Thoracic aorta (tissue), 2 donors: Measurements from ENCODE around the gene PCDH9. TPM values are rescaled to one million over a fixed set of nuclear protein-coding genes. Genes with fewer than 3 reads are reported as not detected.

Experiments
- ATAC-seq: fragments of 150-250 bp; one replicate; pipeline ENCODE4 v1.8.0; 2017; ENCODE audit warnings: low read depth; ENCODE audit not compliant: insufficient number of reproducible peaks, low FRiP score
- DNase-seq: peaks from one replicate; pipeline ENCODE4 v3.0.0-alpha.2; 2020; ENCODE audit warnings: low spot score
- H3K27ac ChIP-seq, 2 donors: fragments of 200-600 bp; sonication (generic); 1 replicate in 1 of 2; 2 replicates in 1 of 2; pipeline ENCODE4 v1.5.1; 2016; ENCODE audit warnings: mild to moderate bottlenecking in 2 of 2, moderate library complexity in 2 of 2
- H3K27me3 ChIP-seq: fragments of 200-600 bp; sonication (generic); replicated peaks from 2 replicates; pipeline ENCODE4 v1.6.0; 2016; ENCODE audit warnings: mild to moderate bottlenecking; ENCODE audit not compliant: insufficient read depth
- H3K36me3 ChIP-seq: fragments of 200-600 bp; sonication (generic); one replicate; pipeline ENCODE4 v1.5.1; 2016
- H3K4me1 ChIP-seq, 2 donors: fragments of 200-600 bp; sonication (generic); 1 replicate in 1 of 2; 2 replicates in 1 of 2; pipeline versions ENCODE4 v1.5.1 to v1.6.0; 2016; ENCODE audit warnings: low read depth in 2 of 2, mild to moderate bottlenecking in 1 of 2; ENCODE audit not compliant: control insufficient read depth in 1 of 2
- H3K4me3 ChIP-seq: fragments of 200-600 bp; sonication (generic); 2 replicates; pipeline ENCODE4 v1.5.1; 2016; ENCODE audit warnings: mild to moderate bottlenecking
- H3K9me3 ChIP-seq: fragments of 200-600 bp; sonication (generic); 2 replicates; pipeline ENCODE4 v1.5.1; 2016
- total RNA-seq, 2 donors: library from RNA; depleted of rRNA; stranded (reverse); fragments of >200 nt; gene quantifications; one replicate each; pipeline versions ENCODE4 v1.1.0 to v1.2.3, GENCODE V29; 2016
- TF ChIP-seq, protein P1 (sequence below): fragments of 200-600 bp; sonication (generic); IDR thresholded peaks from one replicate; pipeline ENCODE4 v1.5.1; 2019; ENCODE audit warnings: antibody characterized with exemption

PCDH9 gene
- total RNA-seq, 2 donors from 2014 or later: 12.3 to 15.3 TPM

DNA sequence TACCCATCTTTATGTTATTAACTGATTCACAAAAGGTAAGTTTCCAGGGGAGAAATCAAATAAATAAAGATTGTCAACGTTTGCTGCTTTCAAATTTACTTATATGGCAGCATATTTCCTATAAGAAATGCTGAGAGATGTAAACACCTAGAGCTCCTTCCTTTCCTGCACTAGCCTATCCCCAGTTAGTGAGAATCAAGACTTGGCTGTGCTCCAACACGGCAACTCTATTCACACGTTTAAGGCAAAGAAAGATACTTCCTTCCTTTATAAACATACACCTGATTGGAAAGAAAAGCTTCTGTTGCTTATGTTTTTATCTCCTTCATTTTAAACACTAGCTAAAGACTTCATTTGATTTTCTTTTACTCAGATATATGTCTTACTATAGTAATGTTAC, 107.0 kb downstream of the PCDH9 start:
- TF ChIP-seq, protein P1, sequence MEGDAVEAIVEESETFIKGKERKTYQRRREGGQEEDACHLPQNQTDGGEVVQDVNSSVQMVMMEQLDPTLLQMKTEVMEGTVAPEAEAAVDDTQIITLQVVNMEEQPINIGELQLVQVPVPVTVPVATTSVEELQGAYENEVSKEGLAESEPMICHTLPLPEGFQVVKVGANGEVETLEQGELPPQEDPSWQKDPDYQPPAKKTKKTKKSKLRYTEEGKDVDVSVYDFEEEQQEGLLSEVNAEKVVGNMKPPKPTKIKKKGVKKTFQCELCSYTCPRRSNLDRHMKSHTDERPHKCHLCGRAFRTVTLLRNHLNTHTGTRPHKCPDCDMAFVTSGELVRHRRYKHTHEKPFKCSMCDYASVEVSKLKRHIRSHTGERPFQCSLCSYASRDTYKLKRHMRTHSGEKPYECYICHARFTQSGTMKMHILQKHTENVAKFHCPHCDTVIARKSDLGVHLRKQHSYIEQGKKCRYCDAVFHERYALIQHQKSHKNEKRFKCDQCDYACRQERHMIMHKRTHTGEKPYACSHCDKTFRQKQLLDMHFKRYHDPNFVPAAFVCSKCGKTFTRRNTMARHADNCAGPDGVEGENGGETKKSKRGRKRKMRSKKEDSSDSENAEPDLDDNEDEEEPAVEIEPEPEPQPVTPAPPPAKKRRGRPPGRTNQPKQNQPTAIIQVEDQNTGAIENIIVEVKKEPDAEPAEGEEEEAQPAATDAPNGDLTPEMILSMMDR: no peak

GRCh38 chr13:67122251-67122650, 107.9 kb downstream of the PCDH9 start:
- no peak overlapping the region for H3K27ac ChIP-seq
- no peaks in the 10 kb centered on the region for H3K9me3 ChIP-seq
- H3K4me1 ChIP-seq: no peaks in the 10 kb centered on the region
- DNase-seq: no peak
- TF ChIP-seq, protein P1: no peak
- H3K4me3 ChIP-seq: no peak overlapping the region
- no peaks in the 10 kb centered on the region for H3K27me3 ChIP-seq
- ATAC-seq: no peak
- H3K36me3 ChIP-seq: no peaks in the 10 kb centered on the region

More for the DNA sequence above, 107.0 kb downstream of the PCDH9 start:
- no peak overlapping the region for H3K27ac ChIP-seq
- no peaks in the 10 kb centered on the region for H3K27me3 ChIP-seq
- no peak for ATAC-seq
- no peak overlapping the region for H3K4me3 ChIP-seq
- no peaks in the 10 kb centered on the region for H3K9me3 ChIP-seq
- no peaks in the 10 kb centered on the region for H3K4me1 ChIP-seq
- no peaks in the 10 kb centered on the region for H3K36me3 ChIP-seq
- DNase-seq: no peak

DNA sequence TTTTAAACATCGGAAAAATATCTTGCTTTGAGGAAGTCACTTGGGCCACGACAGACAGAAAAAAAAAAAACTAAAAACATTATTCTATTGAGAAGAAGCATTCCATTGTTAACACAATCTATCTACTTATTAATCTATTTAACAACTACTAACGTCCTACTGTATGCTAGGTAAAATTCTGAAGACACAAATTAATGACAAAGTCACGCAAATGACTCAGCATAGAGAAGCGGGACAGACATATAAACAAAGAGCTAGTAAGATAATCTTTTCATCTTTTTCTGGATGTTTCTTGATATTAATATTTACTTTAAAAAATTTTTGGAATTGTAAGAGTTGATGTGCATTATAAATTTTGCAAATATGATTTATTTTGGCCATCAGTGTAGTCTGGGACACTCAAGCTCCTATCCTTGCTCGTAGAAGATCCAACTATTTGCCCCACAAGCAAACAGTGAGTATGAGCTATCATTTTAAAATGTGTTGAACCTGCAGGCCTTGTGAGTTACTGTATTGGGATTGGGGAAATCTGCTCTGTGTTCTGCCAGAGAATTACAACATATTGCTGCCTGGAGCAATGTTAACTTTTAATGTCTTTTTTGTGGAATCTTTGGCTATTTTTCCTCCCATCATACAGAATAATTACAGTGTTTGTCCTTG, 109.1 kb downstream of the PCDH9 start:
- DNase-seq (no peak), ATAC-seq (no peak)
- no peaks in the 10 kb centered on the region for H3K9me3 ChIP-seq
- H3K27ac ChIP-seq: no peak overlapping the region
- H3K36me3 ChIP-seq: no peaks in the 10 kb centered on the region
- no peak overlapping the region for H3K4me3 ChIP-seq
- no peaks in the 10 kb centered on the region for H3K4me1 ChIP-seq
- no peaks in the 10 kb centered on the region for H3K27me3 ChIP-seq
- TF ChIP-seq, protein P1: no peak

- no peaks in the 10 kb centered on the region for H3K9me3 ChIP-seq
- DNase-seq: no peak
- H3K27me3 ChIP-seq: no peaks in the 10 kb centered on the region
- H3K4me3 ChIP-seq: no peak overlapping the region
- H3K4me1 ChIP-seq: no peaks in the 10 kb centered on the region
- H3K27ac ChIP-seq: no peak overlapping the region
- TF ChIP-seq, protein P1: no peak
- H3K36me3 ChIP-seq: no peaks in the 10 kb centered on the region
- ATAC-seq: no peak
These were observed 110.6 kb downstream of the PCDH9 start for GRCh38 chr13:67119481-67119894.

- H3K4me1 ChIP-seq: no peaks in the 10 kb centered on the region
- DNase-seq (no peak), ATAC-seq (no peak)
- H3K4me3 ChIP-seq: no peak overlapping the region
- no peaks in the 10 kb centered on the region for H3K9me3 ChIP-seq
- H3K36me3 ChIP-seq: no peaks in the 10 kb centered on the region
- TF ChIP-seq, protein P1: no peak
- H3K27me3 ChIP-seq: no peaks in the 10 kb centered on the region
- no peak overlapping the region for H3K27ac ChIP-seq
These were observed 111.9 kb downstream of the PCDH9 start for GRCh38 chr13:67118277-67118676.
